Vagina (tissue), 2 donors: ENCODE data around the gene SLC25A31.

ENCODE experiments used
- POLR2A ChIP-seq, 2 donors: fragments of 450-650 bp; IDR thresholded peaks; one replicate each; pipeline ENCODE4 v1.6.1; 2017; ENCODE audit warnings: antibody characterized with exemption in 2 of 2, mild to moderate bottlenecking in 2 of 2, moderate library complexity in 2 of 2
- TF ChIP-seq, protein P1 (sequence below), 3 experiments: fragments of 450-650 bp in 2 of 3; fragments of 200-600 bp in 1 of 3; sonication (generic) in 1 of 3; IDR thresholded peaks; one replicate each; pipeline ENCODE4 v1.5.1; 2017 to 2019; ENCODE audit warnings: antibody characterized with exemption in 3 of 3, mild to moderate bottlenecking in 2 of 3, moderate library complexity in 2 of 3

DNA sequence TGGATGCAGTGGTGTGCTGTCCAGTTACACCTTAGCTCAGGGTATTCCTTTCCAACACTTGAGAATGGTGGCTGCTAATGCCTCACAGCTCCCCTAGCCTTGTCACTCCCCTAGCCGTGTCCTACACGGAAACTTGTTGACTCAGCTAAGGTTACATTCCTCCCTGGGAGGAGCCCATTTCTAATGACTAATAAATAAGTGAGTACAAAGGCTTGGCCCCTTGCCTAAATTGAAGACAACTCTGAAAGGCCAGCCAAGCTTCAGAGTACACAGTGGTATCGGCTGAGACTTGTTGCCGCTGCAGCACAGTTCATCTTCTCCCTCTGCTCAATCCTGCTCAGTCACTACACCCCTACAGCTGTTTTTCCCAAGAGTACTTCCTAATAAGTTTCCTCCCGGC is 21.2 kb upstream of the SLC25A31 start:
- TF ChIP-seq, protein P1, sequence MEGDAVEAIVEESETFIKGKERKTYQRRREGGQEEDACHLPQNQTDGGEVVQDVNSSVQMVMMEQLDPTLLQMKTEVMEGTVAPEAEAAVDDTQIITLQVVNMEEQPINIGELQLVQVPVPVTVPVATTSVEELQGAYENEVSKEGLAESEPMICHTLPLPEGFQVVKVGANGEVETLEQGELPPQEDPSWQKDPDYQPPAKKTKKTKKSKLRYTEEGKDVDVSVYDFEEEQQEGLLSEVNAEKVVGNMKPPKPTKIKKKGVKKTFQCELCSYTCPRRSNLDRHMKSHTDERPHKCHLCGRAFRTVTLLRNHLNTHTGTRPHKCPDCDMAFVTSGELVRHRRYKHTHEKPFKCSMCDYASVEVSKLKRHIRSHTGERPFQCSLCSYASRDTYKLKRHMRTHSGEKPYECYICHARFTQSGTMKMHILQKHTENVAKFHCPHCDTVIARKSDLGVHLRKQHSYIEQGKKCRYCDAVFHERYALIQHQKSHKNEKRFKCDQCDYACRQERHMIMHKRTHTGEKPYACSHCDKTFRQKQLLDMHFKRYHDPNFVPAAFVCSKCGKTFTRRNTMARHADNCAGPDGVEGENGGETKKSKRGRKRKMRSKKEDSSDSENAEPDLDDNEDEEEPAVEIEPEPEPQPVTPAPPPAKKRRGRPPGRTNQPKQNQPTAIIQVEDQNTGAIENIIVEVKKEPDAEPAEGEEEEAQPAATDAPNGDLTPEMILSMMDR (IDR thresholded peaks at IDR 0.05) = no peak
- no peak for TF ChIP-seq POLR2A (IDR thresholded peaks at IDR 0.05)
